IMR-90 (cell line): ENCODE results near the gene CHMP1B. TPM values are rescaled to one million over a fixed set of nuclear protein-coding genes. Genes with fewer than 3 reads are reported as not detected.

Experiments
- ATAC-seq: fragments of 200-7000 bp; cut with Tn5 transposase; 2 replicates; pipeline ENCODE4 v1.9.1; 2020; ENCODE audit warnings: low read depth, mild to moderate bottlenecking, moderate library complexity
- BruUV-seq: library from RNA; stranded (reverse); fragments of 400-500 nt; replicated peaks from 2 replicates; lab custom pipeline; 2021; lab: Mats Ljungman, UMichigan
- CTCF ChIA-PET: fragments of 300-600 bp; formaldehyde crosslinking; extraction: SDS; loops from one replicate; lab custom pipeline; 2021; ENCODE audit warnings: antibody characterized with exemption; lab: Yijun Ruan, JAX
- POLR2A ChIA-PET: fragments of 300-600 bp; sonication (Branson Sonifier 250); formaldehyde crosslinking; loops from one replicate; lab custom pipeline; 2022; ENCODE audit warnings: antibody characterized with exemption; ENCODE audit not compliant: unreplicated experiment; lab: Charles Lee
- DNase-seq: peaks from one replicate; pipeline ENCODE4 v3.0.0; 2013
- H2AFZ ChIP-seq: replicated peaks from 2 replicates; pipeline ENCODE3; 2013; ENCODE audit warnings: low read length, mild to moderate bottlenecking; ENCODE audit not compliant: poor library complexity
- H2AK5ac ChIP-seq: 2 replicates; pipeline ENCODE4 v1.6.1; 2013; ENCODE audit warnings: low read depth, low read length, inconsistent platforms
- H2AK9ac ChIP-seq: replicated peaks from 2 replicates; pipeline ENCODE3; 2013; ENCODE audit warnings: mild to moderate bottlenecking, low read depth, low read length, moderate library complexity; ENCODE audit not compliant: poor library complexity
- H2BK120ac ChIP-seq: 2 replicates; pipeline ENCODE4 v1.6.1; 2013; ENCODE audit warnings: low read depth, low read length, inconsistent platforms
- H2BK15ac ChIP-seq: 3 replicates; pipeline ENCODE4 v1.6.1; 2013; ENCODE audit warnings: low read depth, low read length, inconsistent platforms
- H2BK20ac ChIP-seq: 2 replicates; pipeline ENCODE4 v1.6.1; 2013; ENCODE audit warnings: low read depth, mild to moderate bottlenecking, inconsistent platforms, low read length, moderate library complexity
- H2BK5ac ChIP-seq: 2 replicates; pipeline ENCODE4 v1.6.1; 2013; ENCODE audit warnings: mild to moderate bottlenecking, low read depth, low read length, inconsistent platforms; ENCODE audit not compliant: poor library complexity, severe bottlenecking
- H3K14ac ChIP-seq: replicated peaks from 2 replicates; pipeline ENCODE4 v1.6.1; 2013; ENCODE audit warnings: low read depth, low read length, inconsistent platforms
- H3K18ac ChIP-seq: 2 replicates; pipeline ENCODE4 v1.6.1; 2013; ENCODE audit warnings: low read depth, low read length, control low read depth
- H3K23ac ChIP-seq: 2 replicates; pipeline ENCODE4 v1.6.1; 2013; ENCODE audit warnings: low read depth, low read length, inconsistent platforms
- H3K27ac ChIP-seq: 2 replicates; pipeline ENCODE4 v1.5.1; 2013; ENCODE audit warnings: mild to moderate bottlenecking, control low read depth, low read length; ENCODE audit not compliant: insufficient read depth
- H3K27me3 ChIP-seq: 2 replicates; pipeline ENCODE4 v1.6.1; 2013; ENCODE audit warnings: low read length; ENCODE audit not compliant: control insufficient read depth, insufficient read depth
- H3K36me3 ChIP-seq: 2 replicates; pipeline ENCODE4 v1.6.1; 2013; ENCODE audit warnings: low read length, mixed read lengths; ENCODE audit not compliant: control insufficient read depth, insufficient read depth
- H3K4ac ChIP-seq: 2 replicates; pipeline ENCODE4 v1.6.1; 2013; ENCODE audit warnings: low read depth, low read length, inconsistent platforms
- H3K4me1 ChIP-seq: 2 replicates; pipeline ENCODE4 v1.6.1; 2013; ENCODE audit warnings: low read length, mixed read lengths; ENCODE audit not compliant: control insufficient read depth, insufficient read depth
- H3K4me2 ChIP-seq: 2 replicates; pipeline ENCODE4 v1.6.1; 2013; ENCODE audit warnings: low read depth, mild to moderate bottlenecking, control low read depth, low read length, moderate library complexity
- H3K4me3 ChIP-seq: 2 replicates; pipeline ENCODE4 v1.5.1; 2013; ENCODE audit warnings: low read depth, mild to moderate bottlenecking, control low read depth, low read length, moderate library complexity; ENCODE audit not compliant: insufficient read depth
- H3K56ac ChIP-seq: 2 replicates; pipeline ENCODE4 v1.6.1; 2013; ENCODE audit warnings: low read length, inconsistent platforms; ENCODE audit not compliant: insufficient read depth; ENCODE audit errors: extremely low read depth
- H3K79me1 ChIP-seq, 2 experiments: 2 replicates each; pipeline ENCODE4 v1.6.1; 2013; ENCODE audit warnings: low read length in 2 of 2, inconsistent platforms in 1 of 2, low read depth in 1 of 2
- H3K9ac ChIP-seq: 2 replicates; pipeline ENCODE4 v1.6.1; 2013; ENCODE audit warnings: low read depth, low read length, control low read depth
- H3K9me1 ChIP-seq: 2 replicates; pipeline ENCODE4 v1.6.1; 2013; ENCODE audit warnings: low read length, inconsistent platforms; ENCODE audit not compliant: insufficient read depth
- H3K9me3 ChIP-seq: 2 replicates; pipeline ENCODE4 v1.6.1; 2013; ENCODE audit warnings: low read length; ENCODE audit not compliant: control insufficient read depth, insufficient read depth
- H4K20me1 ChIP-seq: 2 replicates; pipeline ENCODE4 v1.6.1; 2013; ENCODE audit warnings: low read length, inconsistent platforms; ENCODE audit not compliant: insufficient read depth
- H4K5ac ChIP-seq: 2 replicates; pipeline ENCODE4 v1.6.1; 2013; ENCODE audit warnings: mild to moderate bottlenecking, low read depth, low read length, control low read depth
- H4K8ac ChIP-seq, 2 experiments: 2 replicates each; pipeline ENCODE4 v1.6.1; 2013; ENCODE audit warnings: low read depth in 2 of 2, low read length in 2 of 2, control low read depth in 1 of 2, inconsistent platforms in 1 of 2
- H4K91ac ChIP-seq: 2 replicates; pipeline ENCODE4 v1.6.1; 2013; ENCODE audit warnings: low read depth, low read length, inconsistent platforms; ENCODE audit not compliant: insufficient read depth
- BHLHE40 ChIP-seq: fragments of 150-350 bp; IDR thresholded peaks from 2 replicates; pipeline ENCODE4 v1.6.1; 2016; ENCODE audit warnings: mild to moderate bottlenecking, low read depth, low read length
- CEBPB ChIP-seq: IDR thresholded peaks from 2 replicates; pipeline ENCODE4 v1.6.1; 2012; ENCODE audit warnings: low read depth, low read length, improper control_type of control experiment
- CHD1 ChIP-seq: IDR thresholded peaks from 2 replicates; pipeline ENCODE4 v1.6.1; 2012; ENCODE audit warnings: low read depth, low read length, improper control_type of control experiment
- ELK1 ChIP-seq: fragments of 150-350 bp; IDR thresholded peaks from 2 replicates; pipeline ENCODE4 v1.6.1; 2016; ENCODE audit warnings: low read depth, mild to moderate bottlenecking, low read length, moderate library complexity, borderline replicate concordance
- MAFK ChIP-seq: IDR thresholded peaks from 2 replicates; pipeline ENCODE4 v1.6.1; 2012; ENCODE audit warnings: low read depth, low read length, improper control_type of control experiment
- MXI1 ChIP-seq: IDR thresholded peaks from 2 replicates; pipeline ENCODE4 v1.6.1; 2012; ENCODE audit warnings: low read depth, mild to moderate bottlenecking, low read length, moderate library complexity, borderline replicate concordance
- POLR2A ChIP-seq: IDR thresholded peaks from 2 replicates; pipeline ENCODE4 v1.6.1; 2012; ENCODE audit warnings: mild to moderate bottlenecking, low read depth, low read length
- RCOR1 ChIP-seq: IDR thresholded peaks from 2 replicates; pipeline ENCODE4 v1.6.1; 2012; ENCODE audit warnings: mild to moderate bottlenecking, low read length, improper control_type of control experiment; ENCODE audit not compliant: insufficient replicate concordance
- RFX5 ChIP-seq: IDR thresholded peaks from 2 replicates; pipeline ENCODE4 v1.8.0; 2012; ENCODE audit warnings: low read depth, mild to moderate bottlenecking, low read length, moderate library complexity
- USF2 ChIP-seq: fragments of 150-350 bp; IDR thresholded peaks from 2 replicates; pipeline ENCODE4 v1.6.1; 2017; ENCODE audit warnings: mild to moderate bottlenecking, antibody characterized with exemption, low read length, low read depth
- WGBS, 2 experiments: methylation state at CpG; one replicate each; pipeline versions ENCODE4 v1.1.5 to v1.1.7; 2013; ENCODE audit warnings: missing lambda C conversion rate in 2 of 2; ENCODE audit not compliant: insufficient read length in 1 of 2; ENCODE audit errors: extremely low coverage in 2 of 2; 5-methylcytosine and 5-hydroxymethylcytosine counted together
- dilution Hi-C: fragments of 300-500 bp; cut with HindIII; formaldehyde crosslinking; loops from one replicate; pipeline ENCODE4 v1.14.3; 2018; ENCODE audit warnings: low sequenced_read_pairs; ENCODE audit not compliant: unreplicated experiment
- in situ Hi-C: fragments of 300-500 bp; cut with MboI; formaldehyde crosslinking; loops from 3 replicates; pipeline ENCODE4 v1.14.3; 2019; ENCODE audit warnings: low sequenced_read_pairs, inconsistent platforms, mixed read lengths
- intact Hi-C: fragments of 100-400 bp; cut with micrococcal nuclease; formaldehyde crosslinking; loops from 2 replicates; pipeline ENCODE4 v1.10.0; 2022
- polyA plus RNA-seq, 3 experiments: library from polyadenylated mRNA; depleted of rRNA; stranded (reverse); fragments of >200 nt; gene quantifications; 2 replicates each; pipeline ENCODE4 v1.2.3, GENCODE V29; 2012; ENCODE audit warnings: low replicate concordance in 1 of 3
- total RNA-seq: library from RNA; depleted of rRNA; stranded (reverse); fragments of >200 nt; gene quantifications from 2 replicates; pipeline ENCODE4 v1.2.3, GENCODE V29; 2012

The CHMP1B gene
- total and polyA plus RNA-seq, 2 of the 4 experiments (the other 2 are of a cell fraction) = 21.1 to 39.4 TPM

DNA sequence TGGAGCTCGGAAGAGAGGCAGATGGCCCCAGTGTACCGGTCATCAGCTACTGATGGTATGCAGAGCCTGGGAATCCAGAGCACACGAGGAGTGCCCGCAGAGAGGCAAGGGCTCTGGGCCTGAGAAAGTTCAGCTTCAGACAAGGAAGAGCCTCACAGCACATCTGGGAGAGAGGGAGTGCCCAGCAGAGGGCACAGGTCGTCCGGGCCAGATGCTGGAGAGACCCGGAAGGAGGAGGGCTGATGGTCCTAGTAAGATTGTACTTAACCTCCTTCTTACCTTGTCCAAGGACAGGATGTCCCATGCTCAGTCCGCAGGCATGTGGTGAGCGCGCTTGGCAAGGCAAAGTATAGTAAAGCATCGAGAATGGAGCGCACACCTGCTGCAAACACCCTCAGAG, 24.4 kb upstream of the CHMP1B start:
- H2BK15ac ChIP-seq = no peak overlapping the region
- H4K20me1 ChIP-seq = no peaks in the 10 kb centered on the region
- H3K14ac ChIP-seq = no peak overlapping the region
- H3K79me1 ChIP-seq = no peaks in the 10 kb centered on the region
- intact Hi-C loops (no loop called here), dilution Hi-C loops (no loop called here), in situ Hi-C loops (no loop called here)
- no peaks in the 10 kb centered on the region for H3K27me3 ChIP-seq
- H4K8ac ChIP-seq = no peak overlapping the region
- H2BK20ac ChIP-seq = no peak overlapping the region
- H3K4me3 ChIP-seq = no peak overlapping the region
- no peak overlapping the region for H2AK5ac ChIP-seq
- H3K4me2 ChIP-seq = no peak overlapping the region
- CTCF ChIA-PET = no interaction called here
- H3K9me1 ChIP-seq = no peaks in the 10 kb centered on the region
- no peaks in the 10 kb centered on the region for H3K4me1 ChIP-seq
- H3K9me3 ChIP-seq = no peaks in the 10 kb centered on the region
- no peak overlapping the region for H2BK5ac ChIP-seq
- no TSS peak for BruUV-seq
- ATAC-seq (no peak), DNase-seq (no peak)
- TF ChIP-seq MXI1 (no peak), CHD1 (no peak), RCOR1 (no peak), CEBPB (no peak), MAFK (no peak), USF2 (no peak), POLR2A (no peak), RFX5 (no peak), BHLHE40 (no peak), ELK1 (no peak)
- H3K4ac ChIP-seq = no peak overlapping the region
- no peak overlapping the region for H3K18ac ChIP-seq
- WGBS, 2 experiments = no CpG with 5 or more reads among the region's 12 CpGs
- no peak overlapping the region for H3K23ac ChIP-seq
- H4K91ac ChIP-seq = no peak overlapping the region
- H2AK9ac ChIP-seq = no peak overlapping the region
- no peak overlapping the region for H3K9ac ChIP-seq
- no peak overlapping the region for H4K5ac ChIP-seq
- no peaks in the 10 kb centered on the region for H3K36me3 ChIP-seq
- H3K27ac ChIP-seq = no peak overlapping the region
- no peak overlapping the region for H2AFZ ChIP-seq
- no peak overlapping the region for H3K56ac ChIP-seq
- H2BK120ac ChIP-seq = no peak overlapping the region
- POLR2A ChIA-PET = no interaction called here
